ENCODE results near the gene TSPAN14. TPM values are rescaled to one million over a fixed set of nuclear protein-coding genes. Genes with fewer than 3 reads are reported as not detected.

The TSPAN14 gene
- total and polyA plus RNA-seq, 2 of the 8 experiments (the other 6 are each of a cell fraction or from before 2014, with no cell fraction given), result 47.4 to 57.8 TPM

GRCh38 chr10:80493522-80494051, 39.5 kb downstream of the TSPAN14 start:
- Histone ChIP-seq H3K23me2 (ENCODE audit: low read depth, low read length) (no peaks in the 10 kb centered on the region), H2BK5ac (ENCODE audit: low read depth, low read length) (no peak overlapping the region), H4K91ac (replicated peaks; ENCODE audit: insufficient read length, low read length) (no peak overlapping the region), H3K79me1 (ENCODE audit: low read depth, low read length) (peaks cover 16% of the 10 kb centered on the region), H2AFZ (ENCODE audit: low read length) (no peak overlapping the region), H3K9ac (replicated peaks in 1 of 4; ENCODE audit: extremely low read depth in 1 of 4, low read depth in 3 of 4, low read length in 3 of 4) (no peak overlapping the region), H3K23ac (ENCODE audit: insufficient read length) (no peak overlapping the region), H3K27ac (ENCODE audit: low read depth, low read length) (no peak overlapping the region), H4K20me1 (replicated peaks in 1 of 2; ENCODE audit: control insufficient read depth in 1 of 2, insufficient read depth in 2 of 2, low read length in 2 of 2) (peaks cover 2 to 25% of the 10 kb centered on the region in 2 experiments), H2BK20ac (ENCODE audit: low read length) (no peak overlapping the region), H3K56ac (replicated peaks; ENCODE audit: insufficient read length, low read depth, low read length) (no peak overlapping the region), H2BK120ac (replicated peaks; ENCODE audit: low read depth, low read length) (no peak overlapping the region), H3K4me2 (ENCODE audit: insufficient read depth in 1 of 2, low read depth in 2 of 2, low read length in 2 of 2) (no peak overlapping the region), H2BK12ac (ENCODE audit: low read depth, low read length) (no peak overlapping the region), H3K18ac (ENCODE audit: extremely low read depth, low read length) (no peak overlapping the region), H3K36me3 (ENCODE audit: control insufficient read depth in 2 of 4, insufficient read depth in 4 of 4, low read length in 3 of 4) (peaks cover 0 to 15% (median 2%) of the 10 kb centered on the region in 4 experiments; a peak in 4 of 8 replicates), H3K4me3 (ENCODE audit: extremely low read depth in 1 of 4, insufficient read depth in 2 of 4, low read depth in 3 of 4, low read length in 4 of 4) (no peak overlapping the region), H3K4me1 (replicated peaks in 1 of 4; ENCODE audit: control insufficient read depth in 3 of 4, insufficient read depth in 4 of 4, low read length in 3 of 4) (peaks cover 0 to 9% (median 5%) of the 10 kb centered on the region in 4 experiments; a peak in 5 of 7 replicates), H3K14ac (ENCODE audit: insufficient read length) (no peak overlapping the region), H2AK5ac (ENCODE audit: low read depth, low read length) (no peak overlapping the region), H3K4ac (replicated peaks; ENCODE audit: insufficient read length, low read depth, low read length) (no peak overlapping the region), H3K27me3 (replicated peaks in 1 of 4; ENCODE audit: control insufficient read depth in 3 of 4, extremely low read depth in 1 of 4, insufficient read depth in 3 of 4, low read length in 3 of 4) (no peaks in the 10 kb centered on the region), H3K9me3 (ENCODE audit: insufficient read depth in 2 of 2, low read depth in 1 of 2, low read length in 1 of 2) (no peaks in the 10 kb centered on the region), H3K79me2 (ENCODE audit: control insufficient read depth in 1 of 2, insufficient read depth in 2 of 2, low read length in 2 of 2) (peaks cover 9 to 79% of the 10 kb centered on the region in 2 experiments; a peak in 3 of 4 replicates), H2BK15ac (ENCODE audit: low read length) (no peak overlapping the region), H4K5ac (ENCODE audit: insufficient read length, low read depth, low read length) (no peak overlapping the region), H4K8ac (ENCODE audit: extremely low read depth, insufficient read depth, low read length) (no peak overlapping the region)
- POLR2A ChIA-PET (ENCODE audit: partially characterized antibody), result interaction anchor here (0.9 kb wide), 1 partner anchor 31 kb away, joined by 3 read pairs; no protein-coding TSS in a partner anchor
- no peak for DNase-seq (ENCODE audit: low read depth in 1 of 2, low spot score in 2 of 2)
- CTCF ChIA-PET (ENCODE audit: partially characterized antibody), result interaction anchor here (0.8 to 6.3 kb wide), 4 partner anchors 11 to 50 kb away, joined by 3 to 66 read pairs (median 15); no protein-coding TSS in a partner anchor
- FAIRE-seq, result no peak
- WGBS, 2 experiments (ENCODE audit: extremely low coverage in 1 of 2, insufficient coverage in 1 of 2, insufficient read length in 1 of 2, insufficient replicate concordance in 2 of 2, low coverage in 1 of 2, low lambda C conversion rate in 2 of 2, missing lambda C conversion rate in 1 of 2), result 83% methylated on average over 4 of the region's 4 CpGs; no CpG with 5 or more reads in 1 of the 2 experiments
- no peak for TF ChIP-seq KDM5A (IDR thresholded peaks at IDR 0.05; ENCODE audit: low read length)
